A673 (cell line): ENCODE data around the gene LCORL.

ENCODE experiments used
- CTCF ChIP-seq: fragments of 300-800, 200-600 bp; sonication (generic); conservative IDR thresholded peaks from 2 replicates; pipeline ENCODE4 v1.5.1; 2017; ENCODE audit warnings: low read depth, mild to moderate bottlenecking, antibody characterized with exemption, low read length, moderate library complexity, mixed read lengths
- EZH2 ChIP-seq: fragments of 200-600 bp; sonication (generic); IDR thresholded peaks from 2 replicates; pipeline ENCODE4 v1.6.1; 2017; ENCODE audit warnings: borderline replicate concordance, low read depth, mild to moderate bottlenecking, mixed read lengths, antibody characterized with exemption, low read length; ENCODE audit not compliant: poor library complexity, severe bottlenecking

- TF ChIP-seq EZH2: no peak
- no peak for TF ChIP-seq CTCF
These were observed 28.9 kb upstream of the LCORL start for GRCh38 chr4:18050448-18050847.
